ENCODE data around the gene PADI4.

GRCh38 chr1:17315542-17316130 is 7.6 kb downstream of the PADI4 start:
- TF ChIP-seq EP300 (IDR thresholded peaks at IDR 0.05; ENCODE audit: borderline replicate concordance) (no peak), TCF12 (IDR thresholded peaks at IDR 0.05; ENCODE audit: low read depth) (no peak)
